H7 (cell line): ENCODE measurements around the gene GSG1L. TPM values are rescaled to one million over a fixed set of nuclear protein-coding genes. Genes with fewer than 3 reads are reported as not detected.
"Not testable (repeated sequence)": the region's sequence is repeated elsewhere in the genome, so short reads cannot be mapped to it uniquely, and the experiment has no call there.

Experiments
- DNase-seq: peaks from one replicate; pipeline ENCODE4 v3.0.0; 2012
- H3K27me3 ChIP-seq: 2 replicates; pipeline ENCODE4 v1.6.0; 2011; ENCODE audit warnings: mild to moderate bottlenecking, low read length; ENCODE audit not compliant: control insufficient read depth, insufficient read depth
- H3K36me3 ChIP-seq: replicated peaks from 2 replicates; pipeline ENCODE4 v1.5.1; 2011; ENCODE audit warnings: low read length; ENCODE audit not compliant: control insufficient read depth, insufficient read depth
- H3K4me3 ChIP-seq: 2 replicates; pipeline ENCODE4 v1.5.1; 2011; ENCODE audit warnings: low read depth, mild to moderate bottlenecking, control low read depth, low read length, moderate library complexity; ENCODE audit not compliant: insufficient read depth
- total RNA-seq: library from RNA; depleted of rRNA; stranded (reverse); fragments of >200 nt; shearing (Covaris generic); gene quantifications from 2 replicates; pipeline ENCODE4 v1.2.3, GENCODE V29; 2014

The GSG1L gene
- total RNA-seq, 1 experiment from 2014 or later = not detected

- no peak overlapping the region for H3K4me3 ChIP-seq
- no peak for DNase-seq
- no peaks in the 10 kb centered on the region for H3K36me3 ChIP-seq
- no peaks in the 10 kb centered on the region for H3K27me3 ChIP-seq
These were observed 163.8 kb downstream of the GSG1L start for GRCh38 chr16:27899736-27900135.

- H3K27me3 ChIP-seq = no peaks in the 10 kb centered on the region; the same call in 1 of the 2 replicates
- no peak for DNase-seq
- no peak overlapping the region for H3K4me3 ChIP-seq
- no peaks in the 10 kb centered on the region for H3K36me3 ChIP-seq
These were observed 169.1 kb downstream of the GSG1L start for GRCh38 chr16:27894386-27894785.

GRCh38 chr16:27892879-27893278 lies 170.6 kb downstream of the GSG1L start:
- no peak overlapping the region for H3K4me3 ChIP-seq
- no peaks in the 10 kb centered on the region for H3K36me3 ChIP-seq
- peak; percentile 79 for DNase-seq
- H3K27me3 ChIP-seq = no peaks in the 10 kb centered on the region; the same call in 1 of the 2 replicates

- DNase-seq = peak; percentile 47
- H3K36me3 ChIP-seq = no peaks in the 10 kb centered on the region
- peaks cover 1% of the 10 kb centered on the region; the same call in 1 of the 2 replicates for H3K27me3 ChIP-seq
- H3K4me3 ChIP-seq = no peak overlapping the region
These were observed 172.6 kb downstream of the GSG1L start for GRCh38 chr16:27890866-27891265.

DNA sequence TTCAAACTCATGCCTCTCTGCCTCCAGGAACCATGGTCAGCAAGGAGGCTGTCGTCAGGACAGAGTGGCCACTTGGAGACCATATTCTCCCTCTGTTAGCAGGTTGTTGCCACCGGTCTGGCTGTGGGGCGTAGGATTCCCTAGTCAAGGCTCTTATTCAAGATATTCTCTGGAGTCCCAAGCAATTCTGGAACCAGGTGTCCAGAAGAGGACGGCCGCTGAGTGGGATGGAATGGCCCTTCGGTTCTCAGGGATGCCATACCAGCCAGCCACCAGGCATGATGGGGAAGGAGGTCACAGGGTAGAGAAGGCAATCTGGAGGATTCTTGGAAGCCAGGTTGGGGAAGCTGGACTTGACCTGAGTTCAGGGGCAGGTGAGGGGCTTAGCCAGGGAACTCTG lies 173.5 kb downstream of the GSG1L start:
- no peak for DNase-seq
- H3K4me3 ChIP-seq = no peak overlapping the region
- peaks cover 1% of the 10 kb centered on the region; the same call in 1 of the 2 replicates for H3K27me3 ChIP-seq
- no peaks in the 10 kb centered on the region for H3K36me3 ChIP-seq

- peaks cover 1% of the 10 kb centered on the region; the same call in 1 of the 2 replicates for H3K27me3 ChIP-seq
- H3K4me3 ChIP-seq = no peak overlapping the region
- DNase-seq = no peak
- no peaks in the 10 kb centered on the region for H3K36me3 ChIP-seq
These were observed 179.9 kb downstream of the GSG1L start for GRCh38 chr16:27883576-27883975.

DNA sequence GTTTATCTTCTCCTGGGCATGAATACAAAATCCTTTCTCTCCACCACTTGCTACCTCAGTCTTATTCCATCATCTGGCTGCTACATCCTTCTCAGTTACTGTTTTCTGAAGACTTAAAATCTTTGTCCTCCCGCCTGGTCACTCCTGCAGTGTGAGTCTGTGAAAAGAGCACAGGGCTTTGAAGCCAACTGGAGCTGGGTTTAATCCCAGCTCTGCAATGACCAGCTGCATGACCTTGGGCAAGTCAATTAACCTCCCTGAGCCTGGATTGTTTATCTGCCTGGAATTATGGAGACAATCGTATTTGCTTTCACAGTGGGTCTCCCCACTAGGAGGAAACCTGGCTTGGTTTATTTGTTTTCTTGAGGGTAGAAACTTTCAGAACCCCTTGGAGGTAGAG lies 183.2 kb downstream of the GSG1L start:
- Histone ChIP-seq H3K4me3 (no peak overlapping the region), H3K27me3 (no peaks in the 10 kb centered on the region; the same call in 1 of the 2 replicates), H3K36me3 (no peaks in the 10 kb centered on the region)
- no peak for DNase-seq

DNA sequence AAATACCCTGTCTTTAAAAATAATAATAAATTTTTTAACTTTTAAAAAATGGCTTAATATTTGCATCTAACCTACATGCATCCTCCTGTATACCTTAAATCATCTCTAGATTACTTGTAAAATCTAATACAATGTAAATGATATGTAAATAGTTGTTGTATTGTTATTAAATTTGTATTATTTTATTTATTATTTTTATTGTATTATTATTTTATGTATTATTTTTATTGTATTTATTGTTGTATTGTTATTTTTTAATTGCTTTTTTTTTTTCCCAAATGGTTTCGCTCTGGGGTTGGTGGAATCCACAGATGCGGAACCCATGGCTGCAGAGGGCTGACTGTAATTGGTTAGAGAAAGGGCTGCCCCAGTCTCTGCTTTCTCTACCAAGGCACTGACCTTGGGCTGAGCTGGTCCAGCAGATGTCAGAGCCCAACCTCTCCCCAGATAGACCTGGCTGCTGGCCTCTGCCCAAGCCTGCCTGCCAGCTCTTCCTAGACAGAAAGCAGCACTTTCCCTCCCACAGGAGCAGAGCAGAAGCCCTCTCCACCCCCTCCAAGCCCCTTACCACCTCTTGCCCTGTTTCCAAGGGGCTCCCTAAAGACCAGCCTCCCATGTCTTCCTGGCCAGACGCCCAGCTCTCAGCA lies 183.8 kb downstream of the GSG1L start:
- no peaks in the 10 kb centered on the region for H3K36me3 ChIP-seq
- H3K27me3 ChIP-seq = no peaks in the 10 kb centered on the region; the same call in 1 of the 2 replicates
- no peak for DNase-seq
- no peak overlapping the region for H3K4me3 ChIP-seq

GRCh38 chr16:27872627-27873026 lies 190.9 kb downstream of the GSG1L start:
- DNase-seq, H3K36me3 ChIP-seq, H3K4me3 ChIP-seq, H3K27me3 ChIP-seq: not testable (repeated sequence)

GRCh38 chr16:27870116-27870798 lies 193.3 kb downstream of the GSG1L start:
- H3K4me3 ChIP-seq = no peak overlapping the region
- peaks cover 3% of the 10 kb centered on the region; the same call in 1 of the 2 replicates for H3K27me3 ChIP-seq
- no peaks in the 10 kb centered on the region for H3K36me3 ChIP-seq
- DNase-seq = no peak

GRCh38 chr16:27869411-27869810 lies 194.1 kb downstream of the GSG1L start:
- Histone ChIP-seq H3K36me3 (no peaks in the 10 kb centered on the region), H3K4me3 (no peak overlapping the region), H3K27me3 (peaks cover 3% of the 10 kb centered on the region; the same call in 1 of the 2 replicates)
- DNase-seq = no peak

GRCh38 chr16:27868180-27868579 lies 195.3 kb downstream of the GSG1L start:
- no peak overlapping the region for H3K4me3 ChIP-seq

GRCh38 chr16:27867122-27868110 lies 196.1 kb downstream of the GSG1L start:
- peak; percentile 98 for DNase-seq
- Histone ChIP-seq H3K27me3 (peaks cover 3% of the 10 kb centered on the region; the same call in 1 of the 2 replicates), H3K4me3 (no peak overlapping the region), H3K36me3 (no peaks in the 10 kb centered on the region)

More at GRCh38 chr16:27868180-27868579, 195.3 kb downstream of the GSG1L start:
- Histone ChIP-seq H3K36me3 (no peaks in the 10 kb centered on the region), H3K27me3 (peaks cover 3% of the 10 kb centered on the region; the same call in 1 of the 2 replicates)
- DNase-seq = no peak

DNA sequence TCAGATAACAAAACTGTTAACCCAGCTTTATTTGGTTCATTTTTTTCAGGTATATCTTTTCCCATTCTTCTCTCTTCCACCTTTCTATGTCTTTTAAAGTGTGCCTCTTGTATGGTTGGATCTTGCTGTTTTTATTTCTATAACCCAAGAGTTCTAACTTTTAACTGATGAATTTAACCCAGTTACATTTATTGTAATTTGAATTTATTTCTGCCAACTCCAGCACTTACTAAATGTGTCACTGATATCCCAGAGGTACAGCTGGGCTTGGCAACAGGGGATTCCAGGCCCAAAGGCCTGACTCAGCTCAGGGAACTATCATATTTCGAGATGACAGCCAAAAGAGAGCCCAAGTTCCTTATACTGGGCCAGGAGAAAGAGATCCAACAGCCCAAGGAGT lies 200.1 kb downstream of the GSG1L start:
- Histone ChIP-seq H3K27me3 (no peaks in the 10 kb centered on the region), H3K36me3 (no peaks in the 10 kb centered on the region), H3K4me3 (no peak overlapping the region)
- no peak for DNase-seq
